Subcutaneous adipose tissue (tissue), 4 donors: ENCODE data around the gene DCT. TPM values are rescaled to one million over a fixed set of nuclear protein-coding genes. Genes with fewer than 3 reads are reported as not detected.

Experiments
- CTCF ChIP-seq: fragments of 450-650 bp; IDR thresholded peaks from one replicate; pipeline ENCODE4 v1.5.1; 2016; ENCODE audit warnings: low read depth, mild to moderate bottlenecking, control low read depth, antibody characterized with exemption, moderate library complexity
- total RNA-seq, 4 donors: library from RNA; depleted of rRNA; stranded (reverse); fragments of >200 nt; gene quantifications; one replicate each; pipeline ENCODE4 v1.1.0, GENCODE V29; 2016

The DCT gene
- total RNA-seq, 4 donors from 2014 or later: 0.16 to 3.6 (median 1.0) TPM

GRCh38 chr13:94513026-94513425 is 33.5 kb upstream of the DCT start:
- no peak for TF ChIP-seq CTCF

DNA sequence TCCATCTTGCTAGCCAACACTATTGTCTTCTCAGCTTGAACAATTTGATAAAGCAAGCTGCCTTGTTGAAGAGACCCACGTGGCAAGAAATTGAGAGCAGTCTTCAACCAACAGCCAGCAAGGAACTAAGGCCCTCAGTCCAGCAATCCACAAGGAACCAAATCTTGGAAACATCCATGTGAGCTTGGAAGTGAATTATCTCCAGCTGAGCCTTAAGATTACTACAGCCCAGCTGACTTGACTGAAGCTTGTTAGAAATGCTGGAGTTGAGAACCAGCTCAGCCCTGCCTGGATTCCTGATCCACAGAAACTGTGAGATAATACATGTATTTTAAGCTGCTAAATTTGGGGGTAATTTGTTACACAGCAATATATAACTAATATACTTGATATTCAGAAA is 26.2 kb upstream of the DCT start:
- TF ChIP-seq CTCF: no peak

- TF ChIP-seq CTCF: no peak
Measured at GRCh38 chr13:94503851-94504250, 24.4 kb upstream of the DCT start.

- TF ChIP-seq CTCF: no peak
Measured at GRCh38 chr13:94495806-94496205, 16.3 kb upstream of the DCT start.

- no peak for TF ChIP-seq CTCF
Measured at GRCh38 chr13:94494026-94494425, 14.5 kb upstream of the DCT start.

- TF ChIP-seq CTCF: no peak
Measured at GRCh38 chr13:94487043-94487442, 7.6 kb upstream of the DCT start.

DNA sequence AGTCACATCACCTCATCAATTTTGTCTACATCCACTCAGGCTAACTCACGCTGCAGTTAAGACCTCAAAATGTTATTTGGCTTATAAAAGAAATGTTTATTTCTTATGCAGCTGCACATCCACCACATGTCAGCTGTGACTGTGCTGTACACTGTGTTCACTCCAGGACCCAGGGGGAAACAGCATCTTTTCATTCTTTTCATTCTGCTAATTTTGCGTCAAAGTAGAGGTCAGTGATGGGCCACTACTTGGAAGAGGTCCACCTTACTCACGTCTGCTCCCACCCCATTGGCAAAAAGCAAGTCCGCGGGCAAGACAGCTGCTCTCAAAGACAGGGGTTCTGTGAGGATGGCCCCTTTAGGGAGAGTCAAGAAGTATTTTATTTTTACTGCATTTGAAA is 4.5 kb upstream of the DCT start:
- TF ChIP-seq CTCF: no peak
